ENCODE measurements around the gene S1PR1.

S1PR1 gene

DNA sequence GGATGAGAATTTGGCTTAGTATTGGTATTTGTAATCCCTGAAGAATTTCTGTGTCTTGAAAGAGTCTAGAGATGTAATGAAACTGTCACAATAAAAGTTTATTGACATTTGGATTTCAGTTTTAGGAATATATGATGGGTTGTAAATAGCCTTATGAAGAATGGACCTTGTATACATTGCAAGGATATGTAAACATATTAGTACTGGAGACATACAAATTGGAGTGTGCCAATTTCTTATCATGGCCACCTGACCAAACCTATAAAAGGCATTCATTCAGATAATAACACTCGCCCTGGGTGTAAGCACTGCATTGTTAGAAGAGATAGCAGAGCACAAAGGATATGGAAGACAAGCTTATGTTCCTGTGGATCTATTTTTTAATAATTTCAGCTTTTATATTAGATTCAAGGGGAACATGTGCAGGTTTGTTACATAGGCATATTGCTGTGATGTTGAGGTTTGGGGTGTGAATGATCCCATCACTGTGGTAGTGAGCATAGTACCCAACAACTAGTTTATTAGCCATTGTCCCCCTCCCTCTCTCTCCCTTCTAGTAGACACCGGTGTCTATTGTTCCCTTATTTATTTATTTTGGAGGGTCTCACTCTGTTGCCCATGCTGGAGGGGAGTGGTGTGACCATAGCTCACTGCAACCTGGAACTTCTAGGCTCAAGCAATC lies 8.6 kb downstream of the S1PR1 start:
- no peak for DNase-seq (ENCODE audit: low spot score)

- no peak for DNase-seq (ENCODE audit: low spot score)
Measured at GRCh38 chr1:101247404-101248287, 10.8 kb downstream of the S1PR1 start.

GRCh38 chr1:101250222-101250621 lies 13.4 kb downstream of the S1PR1 start:
- no peak for DNase-seq (ENCODE audit: low spot score)

GRCh38 chr1:101250656-101251272 lies 13.9 kb downstream of the S1PR1 start:
- DNase-seq (ENCODE audit: low spot score), result no peak

DNA sequence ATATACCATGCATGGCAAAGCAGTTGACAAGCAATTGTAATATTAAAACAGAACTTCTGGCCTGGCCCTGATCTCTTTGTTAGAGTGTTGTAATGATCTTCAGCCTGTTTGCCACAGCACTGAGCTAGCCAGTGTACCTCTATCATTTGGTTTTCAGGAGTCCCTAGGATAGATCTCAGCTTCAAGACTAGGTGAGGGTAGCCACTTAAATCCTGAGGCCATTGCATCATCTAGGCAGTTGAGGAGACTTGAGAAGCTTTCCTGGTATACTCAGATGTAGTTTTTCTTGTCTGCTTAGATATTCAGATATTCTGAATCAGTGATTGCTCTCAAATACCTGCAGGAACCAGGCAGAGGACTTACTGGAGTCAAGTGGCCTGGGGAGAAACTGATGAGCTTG lies 14.7 kb downstream of the S1PR1 start:
- no peak for DNase-seq (ENCODE audit: low spot score)

GRCh38 chr1:101253976-101254674 lies 17.3 kb downstream of the S1PR1 start:
- DNase-seq (ENCODE audit: low spot score), result no peak

DNA sequence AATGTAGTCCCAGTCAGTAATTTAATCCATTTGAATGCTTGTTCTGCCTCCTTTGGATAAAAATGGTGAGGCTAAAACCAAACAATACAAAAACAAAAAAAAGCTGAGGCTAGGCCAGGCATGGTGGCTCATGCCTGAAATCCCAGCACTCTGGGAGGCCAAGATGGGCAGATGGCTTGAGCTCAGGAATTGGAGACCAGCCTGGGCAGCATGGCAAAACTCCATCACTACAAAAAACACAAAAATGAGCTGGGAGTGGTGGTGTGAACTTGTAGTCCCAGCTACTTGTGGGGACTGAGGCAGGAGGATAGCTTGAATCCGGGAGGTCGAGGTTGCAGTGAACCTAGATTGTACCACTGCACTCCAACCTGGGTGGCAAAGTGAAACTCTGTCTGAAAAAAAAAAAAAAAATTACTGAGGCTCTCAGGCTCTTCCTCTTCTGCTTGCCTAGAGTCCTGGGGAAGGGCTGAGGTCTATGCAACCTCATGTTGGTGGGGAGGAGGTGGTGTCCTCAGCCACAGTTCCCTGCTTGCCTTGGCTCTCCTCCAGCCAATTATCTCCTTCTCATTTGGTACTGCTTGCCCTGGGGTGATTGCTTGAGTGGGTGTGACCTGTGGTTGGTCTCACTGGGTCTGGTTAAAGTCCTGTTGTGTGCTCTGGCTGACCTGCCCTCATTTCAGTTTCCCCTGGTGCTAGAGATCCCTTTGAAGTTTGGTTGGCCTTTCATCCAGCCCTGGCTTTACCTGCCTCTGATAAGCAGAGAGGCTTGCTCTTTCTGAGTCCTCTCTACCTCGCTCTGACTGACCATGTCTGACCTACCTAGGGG lies 20.9 kb downstream of the S1PR1 start:
- peak; percentile 88 for DNase-seq (ENCODE audit: low spot score)

DNA sequence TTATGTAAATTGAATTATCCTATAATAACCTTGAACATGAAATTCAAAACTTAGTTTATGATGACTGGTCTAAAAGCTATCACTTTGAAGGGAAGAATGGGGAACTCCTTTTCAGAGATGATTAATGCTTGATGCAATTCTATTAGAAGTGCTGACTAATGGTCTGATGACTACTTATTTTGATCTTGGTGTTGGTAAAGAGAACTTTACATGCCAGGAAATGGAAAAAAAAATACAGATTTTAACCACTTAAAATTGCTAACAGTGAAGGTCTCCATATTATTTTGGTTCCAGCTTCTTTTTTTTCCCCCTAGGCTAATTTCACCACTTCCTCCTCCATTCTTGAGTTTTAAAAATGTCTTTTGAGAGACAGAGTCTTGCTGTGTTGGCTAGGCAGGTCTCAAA lies 22.9 kb downstream of the S1PR1 start:
- no peak for DNase-seq (ENCODE audit: low spot score)

GRCh38 chr1:101260556-101261350 lies 23.9 kb downstream of the S1PR1 start:
- DNase-seq (ENCODE audit: low spot score), result no peak

GRCh38 chr1:101261623-101262022 lies 24.8 kb downstream of the S1PR1 start:
- DNase-seq (ENCODE audit: low spot score), result no peak

DNA sequence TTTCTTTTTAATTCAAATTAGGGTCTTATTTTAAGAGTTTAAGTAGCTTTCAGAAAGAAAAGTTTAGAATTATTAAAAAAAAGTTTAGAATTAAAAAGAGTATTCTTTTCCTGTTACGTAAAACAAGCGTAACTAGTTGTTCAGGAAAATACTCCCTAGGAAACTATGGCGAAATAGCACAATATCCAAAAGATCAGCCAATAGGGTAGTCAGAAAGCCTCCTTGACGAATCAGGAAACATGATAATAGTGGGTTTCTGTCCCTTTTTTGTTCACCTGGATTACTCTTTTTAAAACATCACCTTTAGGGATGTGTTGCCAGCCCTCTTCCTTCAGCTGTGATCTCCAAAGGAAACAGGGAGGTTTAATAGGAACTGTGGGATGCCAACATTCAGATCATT lies 25.2 kb downstream of the S1PR1 start:
- no peak for DNase-seq (ENCODE audit: low spot score)

GRCh38 chr1:101262630-101263348 lies 26.0 kb downstream of the S1PR1 start:
- DNase-seq (ENCODE audit: low spot score), result peak; percentile 5

- DNase-seq (ENCODE audit: low spot score), result no peak
Measured at GRCh38 chr1:101264697-101265096, 27.9 kb downstream of the S1PR1 start.

DNA sequence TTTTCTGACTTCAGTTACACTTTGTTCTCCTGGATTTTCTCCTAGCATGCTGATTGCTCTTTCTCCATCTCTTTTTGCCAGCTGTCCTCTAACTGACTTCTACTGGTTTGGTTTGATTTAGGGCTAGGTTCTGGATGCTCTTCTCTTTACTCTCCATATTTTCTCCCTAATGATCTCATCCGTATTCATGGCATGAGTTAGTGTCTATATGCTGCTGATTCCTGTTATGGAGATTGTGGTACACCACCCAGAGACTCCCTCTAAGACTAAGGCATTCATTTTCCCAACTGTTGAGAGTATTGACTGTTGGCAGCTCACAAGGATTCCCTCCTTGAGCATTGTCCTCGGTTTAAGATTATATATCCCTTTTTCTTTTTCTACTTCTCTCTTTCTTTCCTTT lies 28.9 kb downstream of the S1PR1 start:
- DNase-seq (ENCODE audit: low spot score), result no peak

DNA sequence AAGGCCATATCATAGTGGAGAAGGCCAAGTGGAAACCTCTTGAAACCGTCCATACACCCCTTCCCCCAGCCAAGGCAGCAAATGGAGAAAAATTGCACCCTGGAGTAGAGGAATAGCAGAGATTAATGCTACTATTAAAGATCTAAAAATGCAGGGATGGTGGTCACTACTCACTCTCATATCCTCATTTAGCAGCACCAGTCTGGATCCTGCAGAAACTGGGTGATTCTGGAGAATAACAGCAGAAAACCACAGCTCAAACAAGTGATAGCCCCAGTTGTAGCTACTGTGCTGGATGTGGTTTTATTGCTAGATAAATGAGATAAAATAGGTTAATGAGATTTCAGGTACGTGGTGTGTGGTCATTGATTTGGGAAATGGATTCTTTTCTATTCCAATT lies 30.3 kb downstream of the S1PR1 start:
- no peak for DNase-seq (ENCODE audit: low spot score)

GRCh38 chr1:101268893-101269292 lies 32.1 kb downstream of the S1PR1 start:
- DNase-seq (ENCODE audit: low spot score), result no peak

GRCh38 chr1:101275672-101276071 lies 38.9 kb downstream of the S1PR1 start:
- DNase-seq (ENCODE audit: low spot score), result no peak

DNA sequence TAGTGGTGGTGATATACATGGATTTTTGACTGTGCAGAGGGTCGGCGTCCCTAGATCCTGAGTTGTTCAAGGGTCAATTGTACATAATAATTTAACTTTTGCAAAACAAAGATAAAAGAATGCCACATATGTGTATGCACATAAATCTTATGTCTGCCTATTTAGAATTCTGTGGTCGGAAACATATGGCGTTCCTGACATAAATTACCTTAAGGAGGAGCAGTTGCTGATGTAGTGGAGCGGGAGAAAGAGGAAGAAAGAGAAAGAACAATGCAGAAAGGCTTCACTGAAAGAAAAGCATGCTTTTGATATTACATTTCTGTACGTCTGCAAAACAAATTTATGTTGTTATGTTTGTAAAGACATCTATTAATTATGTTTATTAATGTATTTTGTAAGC lies 40.0 kb downstream of the S1PR1 start:
- DNase-seq (ENCODE audit: low spot score), result no peak

- DNase-seq (ENCODE audit: low spot score), result no peak
Measured at GRCh38 chr1:101278238-101278637, 41.4 kb downstream of the S1PR1 start.

- no peak for DNase-seq (ENCODE audit: low spot score)
Measured at GRCh38 chr1:101278845-101279244, 42.0 kb downstream of the S1PR1 start.
